HG03558 (cell line): ENCODE data around the gene RAI1.

Experiments used
- ATAC-seq: cut with Tn5 transposase; IDR thresholded peaks from one replicate; pipeline ENCODE4 v1.9.1; 2021; ENCODE audit warnings: moderate number of reproducible peaks; ENCODE audit not compliant: unreplicated experiment; ENCODE audit errors: extremely low read depth

RAI1 gene

DNA sequence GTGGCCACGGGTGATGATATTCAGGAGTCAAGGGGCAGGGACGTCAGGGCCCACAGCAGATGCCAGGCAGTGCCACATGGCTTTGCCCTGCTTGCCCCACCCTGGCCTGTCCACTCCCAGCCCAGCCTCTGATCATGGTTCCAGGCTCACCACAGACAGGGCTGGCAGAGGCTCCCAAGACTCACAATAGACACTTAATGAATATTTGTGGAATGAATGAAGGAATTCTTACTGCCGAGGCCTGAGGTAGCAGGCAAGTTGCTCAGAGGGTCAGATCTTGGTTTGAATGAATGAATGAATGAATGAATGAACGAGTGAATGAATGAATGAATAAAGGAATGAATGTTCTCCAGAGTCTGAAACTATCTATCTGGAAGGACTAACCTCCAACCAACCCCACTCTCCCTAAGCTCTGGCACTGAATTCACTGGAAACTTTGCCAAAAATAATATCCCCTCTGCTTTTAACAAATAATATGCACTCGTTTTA, 60.9 kb downstream of the RAI1 start:
- no peak for ATAC-seq

DNA sequence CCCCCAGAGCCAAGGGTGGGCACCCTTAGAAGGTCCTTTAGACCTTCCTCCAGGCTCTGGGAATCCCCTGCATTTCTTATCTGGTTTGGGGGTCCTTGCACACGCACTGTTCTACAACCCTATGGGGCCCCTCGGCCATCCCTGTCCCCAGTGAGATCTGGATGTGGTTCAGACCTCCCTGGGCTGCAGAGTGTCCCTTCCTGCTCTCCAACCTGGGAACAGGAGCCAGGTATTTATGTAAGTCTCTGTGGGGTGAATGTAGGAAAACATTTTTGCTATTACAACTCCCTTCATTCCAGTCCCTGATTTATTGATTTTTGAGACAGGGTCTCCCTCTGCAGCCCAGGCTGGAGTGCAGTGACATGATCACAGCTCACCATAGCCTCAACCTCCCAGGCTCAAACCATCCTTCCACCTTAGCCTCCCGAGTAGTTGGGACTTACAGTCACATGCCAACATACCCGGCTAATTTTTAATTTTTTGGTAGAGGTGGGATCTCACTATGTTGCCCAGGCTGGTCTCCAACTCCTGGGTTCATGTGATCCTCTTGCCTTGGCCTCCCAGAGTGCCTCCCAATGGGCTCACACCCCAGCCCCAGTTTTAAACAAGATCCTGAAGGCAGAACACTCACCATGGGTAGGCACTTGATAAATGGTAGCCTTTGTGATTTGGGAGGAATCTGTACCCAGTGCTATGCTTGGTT, 61.6 kb downstream of the RAI1 start:
- no peak for ATAC-seq

DNA sequence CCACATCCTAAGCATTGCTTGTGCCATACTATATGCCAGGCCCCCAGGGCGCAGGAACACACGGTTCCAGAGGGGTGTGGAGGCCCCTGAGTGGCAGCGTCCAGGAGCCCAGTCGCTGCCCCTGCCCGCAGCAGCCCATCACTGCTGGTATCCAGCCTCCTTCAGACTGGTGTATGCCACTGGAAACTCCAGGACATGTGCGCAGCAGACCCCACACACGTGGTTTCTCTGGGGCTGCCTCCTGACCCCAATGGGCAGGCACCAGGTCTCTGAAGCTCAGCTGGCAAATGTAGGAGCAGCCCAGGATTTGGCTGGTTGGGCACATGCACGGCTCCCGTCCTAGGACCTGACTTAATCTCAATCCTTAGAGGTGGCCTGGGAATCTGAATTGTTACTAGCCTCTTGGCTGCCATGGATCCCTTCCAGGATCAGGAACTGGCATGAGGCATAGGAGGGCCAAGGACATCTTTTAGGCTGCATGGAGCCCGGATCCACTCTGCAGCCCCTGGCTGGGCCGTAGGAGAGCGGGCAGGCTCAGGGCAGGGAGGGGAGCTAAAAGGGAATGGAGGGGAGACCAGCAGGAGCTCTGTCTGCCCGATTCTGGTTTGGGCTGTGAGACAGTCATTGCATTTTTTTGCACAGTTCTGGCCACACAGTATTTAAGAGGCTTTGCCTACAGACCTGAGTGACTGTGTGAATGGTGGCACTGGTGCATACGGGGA, 62.3 kb downstream of the RAI1 start:
- ATAC-seq, result no peak

DNA sequence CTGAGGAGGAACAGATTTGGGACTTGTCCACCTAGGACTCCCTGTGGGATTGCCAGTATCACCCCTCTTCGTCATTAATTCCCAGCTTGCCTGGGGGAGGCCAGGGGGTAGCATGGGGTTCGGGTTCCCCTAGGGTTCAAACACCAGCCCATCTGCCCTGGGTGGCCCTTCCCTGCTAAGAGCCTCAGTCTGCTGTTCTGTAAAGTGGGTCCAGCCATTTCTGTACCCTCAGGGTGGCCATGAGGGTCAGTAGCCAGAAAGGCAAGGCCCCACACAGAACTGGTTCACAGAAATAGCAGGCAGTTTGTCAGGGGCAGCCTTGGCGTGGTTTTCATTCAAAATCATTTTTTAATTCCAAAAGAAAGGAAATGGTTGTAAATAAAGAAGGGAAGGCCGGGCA, 62.9 kb downstream of the RAI1 start:
- ATAC-seq, result no peak

DNA sequence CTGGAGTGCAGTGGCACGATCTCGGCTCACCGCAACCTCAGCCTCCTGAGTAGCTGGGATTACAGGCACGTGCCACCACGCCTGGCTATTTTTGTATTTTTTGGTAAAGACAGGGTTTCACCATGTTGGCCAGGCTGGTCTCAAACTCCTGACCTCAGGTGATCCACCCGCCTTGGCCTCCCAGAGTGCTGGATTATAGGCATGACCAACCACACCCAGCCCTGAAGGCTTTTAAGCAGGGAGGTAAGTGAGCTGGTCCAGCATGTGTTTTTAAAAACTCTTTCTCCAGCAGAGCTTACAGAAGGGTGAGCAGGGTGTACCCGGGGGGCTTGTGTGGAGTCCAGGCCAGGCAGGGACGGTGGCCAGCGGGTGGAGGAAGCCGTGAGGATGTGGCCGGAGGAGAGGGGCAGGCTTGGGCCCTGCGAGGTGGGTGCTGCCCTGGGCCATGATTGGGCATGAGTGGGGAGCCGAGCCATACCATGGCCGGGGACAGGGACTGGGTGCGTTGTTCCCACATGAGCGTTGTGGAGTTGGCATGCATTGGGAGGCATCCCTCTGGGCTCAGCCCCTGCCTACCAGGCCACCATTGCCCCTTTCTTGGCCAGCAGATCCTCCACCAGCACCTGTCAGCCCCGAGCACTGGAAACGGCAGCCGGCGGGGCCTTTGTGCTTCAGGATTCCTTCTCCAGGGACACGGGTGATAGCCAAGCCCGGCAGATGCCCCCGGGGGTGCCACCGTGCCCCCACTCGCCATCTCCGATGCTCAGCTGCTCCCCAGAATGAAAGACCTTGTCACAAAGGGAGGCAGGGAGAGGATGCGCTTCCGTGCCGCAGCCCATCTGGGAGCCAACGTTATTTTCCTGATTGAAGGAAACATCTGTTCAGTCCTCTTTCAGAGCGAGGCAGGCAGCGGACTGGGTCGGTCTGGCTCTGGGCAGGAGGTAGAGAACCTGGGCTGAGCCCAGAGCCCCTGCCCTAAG, 64.5 kb downstream of the RAI1 start:
- ATAC-seq, result no peak

DNA sequence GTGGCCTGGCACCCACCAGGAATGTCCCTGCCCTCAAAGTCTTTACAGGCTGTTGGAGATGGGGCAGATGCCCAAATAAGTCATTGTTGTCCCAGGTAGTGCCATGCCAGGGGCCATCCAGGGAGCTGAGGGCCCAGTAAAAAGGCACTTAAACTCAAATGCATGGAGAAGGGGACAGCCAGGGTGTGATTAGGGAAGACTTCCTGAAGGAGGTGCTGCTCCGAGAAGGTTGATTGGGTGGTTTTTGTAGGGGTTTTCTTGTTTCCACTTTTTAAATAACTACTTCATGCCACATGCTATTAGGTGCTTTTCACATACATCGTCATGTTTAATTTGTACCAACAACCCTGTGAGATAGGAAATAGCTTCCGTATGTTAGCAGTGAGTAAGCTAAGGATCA, 66.9 kb downstream of the RAI1 start:
- ATAC-seq, result no peak

DNA sequence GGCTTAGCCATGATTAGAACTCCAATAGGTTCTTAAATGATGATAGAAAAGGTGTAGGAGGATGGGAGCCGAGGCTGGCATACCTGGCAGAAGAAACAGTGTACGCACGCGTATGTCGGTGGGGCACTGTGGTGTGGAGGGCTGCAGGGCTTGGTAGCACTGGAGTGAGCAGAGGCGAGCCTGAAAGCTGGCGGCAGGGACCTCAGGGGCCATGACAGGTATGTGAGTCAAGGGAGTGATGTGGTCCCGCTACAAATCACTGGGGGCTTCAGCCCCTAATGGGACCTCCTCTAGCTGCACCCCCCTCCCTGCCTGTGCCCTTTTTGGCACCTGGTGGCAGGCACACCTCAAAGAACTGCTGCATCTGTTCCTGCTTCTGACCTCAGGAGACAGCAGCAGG, 67.3 kb downstream of the RAI1 start:
- ATAC-seq, result no peak

DNA sequence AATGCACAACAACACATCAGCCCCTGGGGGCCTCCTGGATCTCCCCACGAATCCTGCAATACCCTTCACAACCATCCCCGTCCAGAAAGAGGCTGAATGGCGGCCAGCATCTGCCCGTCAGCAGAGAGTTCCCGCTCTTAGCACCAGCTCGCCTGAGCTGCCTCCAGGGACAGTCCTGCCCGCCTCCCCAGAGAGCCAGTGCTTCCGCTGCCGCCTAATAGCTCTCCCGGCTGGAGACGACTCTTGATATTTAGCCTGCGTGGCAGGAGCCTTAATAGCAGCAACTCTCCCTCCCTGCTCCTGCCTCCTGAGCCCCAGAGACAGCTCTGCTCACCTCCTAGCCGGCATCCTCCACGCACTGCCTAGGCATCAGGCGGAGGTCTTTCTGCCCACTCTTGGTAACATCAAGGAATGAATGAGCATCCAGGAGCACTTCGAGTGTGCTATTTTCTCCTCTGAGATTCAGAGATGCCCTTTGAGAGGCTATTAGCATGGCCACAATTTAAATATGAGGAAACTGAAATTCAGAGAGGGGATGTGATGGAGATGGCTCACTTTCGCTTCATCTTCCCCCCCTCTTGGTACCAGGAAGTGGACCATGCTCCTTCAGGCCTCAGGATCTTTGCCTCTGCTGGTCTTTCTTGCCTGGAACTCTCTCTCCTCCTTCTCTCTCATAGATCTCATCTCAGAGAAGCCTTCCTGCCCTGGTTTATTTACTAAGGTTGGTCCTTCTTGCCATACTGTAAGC, 67.9 kb downstream of the RAI1 start:
- ATAC-seq, result no peak

DNA sequence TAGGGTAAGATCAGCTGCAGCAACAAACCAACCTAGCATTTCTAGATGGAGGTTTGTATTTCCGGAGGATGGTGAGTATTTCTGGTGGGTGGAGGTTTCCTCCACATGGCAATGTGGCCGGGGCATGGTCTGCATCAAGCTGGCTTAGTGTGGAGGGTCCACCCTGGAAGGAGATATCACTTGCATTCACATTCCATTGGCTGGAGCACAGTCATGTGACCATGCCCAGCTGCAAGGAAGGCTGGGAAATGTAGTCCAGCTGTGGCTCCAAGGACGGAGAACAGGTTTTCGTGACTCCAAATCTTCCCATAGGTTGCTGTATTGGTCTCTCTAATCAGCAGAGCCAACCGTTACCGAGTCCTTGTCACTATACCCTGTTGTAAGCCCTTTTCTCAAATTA, 68.7 kb downstream of the RAI1 start:
- no peak for ATAC-seq

DNA sequence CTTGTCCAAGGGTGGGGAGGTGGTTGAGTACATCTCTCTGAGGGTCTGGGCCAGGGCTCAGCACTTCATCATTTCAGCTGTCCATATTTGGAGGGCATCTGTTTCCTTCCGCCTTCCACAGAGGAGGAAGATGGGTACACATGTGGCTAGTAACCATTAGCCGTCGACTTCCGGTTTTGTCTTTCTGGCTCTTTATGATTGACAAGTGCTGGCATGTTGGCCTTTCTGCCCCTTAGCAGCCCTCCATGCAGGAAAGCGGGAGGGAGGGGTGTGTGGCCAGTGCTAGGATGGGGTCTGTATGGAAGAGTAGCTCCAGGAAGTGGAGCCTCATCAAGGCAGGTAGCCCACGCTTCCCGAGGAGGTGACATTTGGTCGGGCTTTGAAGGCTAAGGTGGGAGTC, 69.6 kb downstream of the RAI1 start:
- ATAC-seq, result no peak

DNA sequence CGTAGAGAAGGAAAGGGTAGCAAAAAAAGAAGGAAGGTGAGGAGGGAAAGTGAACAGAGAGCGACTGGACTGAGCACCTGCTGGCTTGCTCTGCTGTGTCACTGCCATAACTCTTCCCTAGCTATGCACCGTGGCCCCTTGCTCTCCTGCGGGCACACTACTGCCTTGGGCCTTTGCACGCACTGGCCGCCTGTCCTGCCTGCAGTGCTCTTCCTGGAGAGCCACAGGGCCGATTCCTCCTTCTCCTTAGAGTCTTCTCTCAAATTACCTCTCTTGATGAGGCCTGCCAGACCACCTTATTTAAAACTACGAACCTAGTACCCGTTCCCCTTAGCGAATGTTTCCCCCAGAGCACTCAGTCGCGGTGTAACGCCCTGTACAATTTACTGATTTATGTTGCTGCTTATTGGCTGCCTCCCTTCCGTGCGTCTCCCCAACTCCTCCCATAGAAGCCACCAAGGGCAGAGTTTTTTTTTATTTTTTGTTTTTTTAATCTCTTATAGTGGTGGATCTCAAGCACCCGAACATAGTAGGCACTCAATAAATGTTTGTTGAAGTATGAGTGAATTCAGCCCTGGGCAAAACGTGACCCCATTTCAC, 70.3 kb downstream of the RAI1 start:
- ATAC-seq, result no peak

DNA sequence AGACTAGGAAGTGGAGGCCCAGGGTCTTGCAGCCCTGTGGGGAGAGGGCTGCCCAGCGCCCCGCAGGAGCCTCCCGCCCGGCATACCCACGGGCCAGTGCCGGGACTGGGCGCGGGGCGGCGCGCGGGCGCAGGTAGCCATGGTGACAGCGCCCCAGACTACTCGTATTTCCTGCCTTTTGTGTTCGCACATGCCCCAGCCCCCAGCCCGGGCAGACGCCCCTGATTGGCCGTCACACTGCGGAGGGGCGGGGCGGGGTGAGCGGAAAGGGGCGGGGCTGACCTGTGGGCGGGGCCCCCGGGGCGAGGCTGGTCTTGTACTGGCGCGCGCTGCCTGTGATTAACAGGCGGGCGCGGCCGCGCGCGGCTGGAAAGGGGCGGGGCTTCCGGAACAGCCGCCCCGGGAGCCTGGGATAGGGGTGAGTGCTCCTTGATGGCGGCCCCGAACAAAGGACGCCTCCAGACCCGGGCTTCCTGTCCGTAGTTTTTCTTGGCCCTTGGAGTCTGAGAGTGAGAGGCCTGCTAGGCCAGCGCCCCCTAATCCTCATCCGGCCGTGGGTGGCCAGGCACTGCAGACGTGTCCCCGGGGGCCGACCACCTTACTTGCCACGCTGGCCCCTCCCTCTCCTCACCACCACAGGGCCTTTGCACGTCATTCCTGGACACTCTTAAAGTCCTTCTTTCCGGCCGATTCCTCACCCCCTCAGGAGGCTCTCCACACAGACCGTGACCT, 71.0 kb downstream of the RAI1 start:
- peak; percentile 34 for ATAC-seq

DNA sequence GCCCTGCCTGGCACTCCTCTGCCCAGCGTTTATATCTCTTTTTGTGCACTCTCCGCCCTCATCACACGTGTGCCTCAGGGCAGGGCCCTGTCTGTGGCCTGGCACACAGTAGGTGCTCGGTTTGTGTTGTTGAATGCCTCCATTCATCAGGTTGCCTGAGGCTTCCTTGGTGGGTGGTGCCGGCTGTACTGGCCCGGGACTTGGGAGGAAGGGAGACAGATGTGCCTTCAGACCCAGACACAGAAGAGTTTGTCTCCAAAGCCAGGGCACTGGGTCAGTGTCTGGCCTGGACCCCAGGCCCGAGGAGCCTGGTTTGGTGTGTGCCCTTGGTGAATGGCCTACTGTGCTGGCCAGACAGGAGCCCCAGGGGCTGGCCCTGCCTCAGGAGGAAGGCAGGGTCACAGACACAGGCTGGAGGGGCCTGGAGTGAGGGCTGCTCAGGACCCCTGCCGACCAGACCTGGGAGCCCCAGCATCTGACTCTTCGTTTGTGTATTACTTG, 71.6 kb downstream of the RAI1 start:
- ATAC-seq, result no peak

DNA sequence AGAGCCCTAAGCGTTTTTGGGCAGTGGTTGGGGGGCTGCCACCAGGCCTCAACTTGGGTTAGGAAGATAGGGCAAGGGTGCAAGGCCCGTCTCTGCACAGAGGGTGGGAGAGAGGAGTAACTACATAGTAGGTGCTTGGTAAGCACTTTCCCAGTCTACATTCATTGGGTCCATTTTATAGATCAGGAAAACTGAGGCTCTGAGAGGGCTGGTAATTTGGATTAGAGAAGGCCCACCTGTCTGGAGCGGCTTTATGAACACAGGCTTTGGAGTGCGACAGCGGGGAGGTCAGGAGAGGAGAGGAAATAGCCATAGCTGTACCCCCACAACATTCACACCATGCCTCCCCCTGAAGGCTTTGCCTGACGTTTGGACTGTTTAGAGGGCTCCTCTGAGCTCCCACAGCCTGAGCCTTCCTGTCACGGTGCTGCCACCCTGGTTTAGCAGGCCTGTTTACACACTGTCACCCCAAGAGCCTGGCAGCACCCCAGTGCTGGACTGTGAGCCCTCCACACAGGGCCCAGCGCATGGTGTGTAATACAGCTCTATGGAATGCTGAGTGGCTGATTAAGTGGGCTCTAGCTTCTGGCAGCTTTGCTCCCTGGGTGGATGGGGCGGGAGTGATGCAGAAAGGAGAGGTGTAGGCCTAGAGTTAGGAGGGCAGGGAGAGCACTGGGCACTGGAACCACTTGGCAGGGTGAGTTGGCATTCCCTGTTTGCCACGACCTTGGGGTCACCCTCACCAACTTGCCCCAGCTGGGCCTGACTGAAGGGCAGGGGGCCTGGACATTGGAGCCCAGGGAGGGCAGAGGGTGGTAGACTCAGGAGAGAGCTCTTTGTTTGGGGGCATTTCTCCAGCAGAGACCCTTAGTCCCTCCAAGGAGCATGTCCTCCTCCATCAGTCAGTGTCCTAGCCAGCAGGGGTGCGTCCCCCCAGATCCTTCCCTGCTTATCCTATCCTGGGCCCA, 73.7 kb downstream of the RAI1 start:
- ATAC-seq, result no peak

DNA sequence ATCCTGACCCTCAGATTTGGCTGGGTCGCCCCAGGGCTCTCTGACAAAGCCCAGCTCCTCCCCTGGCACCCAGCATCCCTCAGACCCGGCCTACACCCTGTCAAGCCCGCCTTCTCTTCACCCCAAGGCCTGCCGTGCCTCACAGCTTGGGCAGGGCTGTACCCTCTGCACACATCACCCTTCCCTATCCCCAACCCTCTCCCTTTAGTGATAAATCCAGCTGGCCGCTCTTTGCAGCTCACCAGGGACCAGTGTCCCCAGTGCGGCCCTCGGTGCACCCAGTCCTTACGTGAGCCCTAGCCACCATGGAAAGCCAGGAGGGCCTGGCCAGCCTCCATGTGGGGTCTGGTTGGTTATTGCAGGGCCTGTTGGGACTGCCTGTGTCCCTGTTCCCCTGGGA, 74.5 kb downstream of the RAI1 start:
- no peak for ATAC-seq

DNA sequence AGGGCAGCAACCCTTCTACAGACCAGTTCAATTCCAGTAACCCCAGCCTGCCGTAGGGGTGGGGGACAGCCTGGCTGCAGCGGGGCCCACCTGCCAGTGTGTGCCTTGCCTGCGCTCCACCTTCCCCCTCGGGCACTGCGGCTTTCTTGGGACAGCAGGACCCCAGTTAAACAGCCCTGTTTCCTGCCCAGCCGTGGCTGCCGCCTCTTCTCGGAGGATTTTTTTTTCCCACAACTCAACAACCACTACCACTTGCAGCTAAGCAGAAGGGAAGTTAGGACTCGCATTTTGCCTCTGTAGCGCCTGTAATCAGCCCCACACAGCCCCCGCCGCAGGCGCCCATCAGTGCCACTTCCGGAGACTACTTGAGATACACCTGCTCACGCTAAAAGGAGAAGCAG, 76.1 kb downstream of the RAI1 start:
- ATAC-seq, result no peak

DNA sequence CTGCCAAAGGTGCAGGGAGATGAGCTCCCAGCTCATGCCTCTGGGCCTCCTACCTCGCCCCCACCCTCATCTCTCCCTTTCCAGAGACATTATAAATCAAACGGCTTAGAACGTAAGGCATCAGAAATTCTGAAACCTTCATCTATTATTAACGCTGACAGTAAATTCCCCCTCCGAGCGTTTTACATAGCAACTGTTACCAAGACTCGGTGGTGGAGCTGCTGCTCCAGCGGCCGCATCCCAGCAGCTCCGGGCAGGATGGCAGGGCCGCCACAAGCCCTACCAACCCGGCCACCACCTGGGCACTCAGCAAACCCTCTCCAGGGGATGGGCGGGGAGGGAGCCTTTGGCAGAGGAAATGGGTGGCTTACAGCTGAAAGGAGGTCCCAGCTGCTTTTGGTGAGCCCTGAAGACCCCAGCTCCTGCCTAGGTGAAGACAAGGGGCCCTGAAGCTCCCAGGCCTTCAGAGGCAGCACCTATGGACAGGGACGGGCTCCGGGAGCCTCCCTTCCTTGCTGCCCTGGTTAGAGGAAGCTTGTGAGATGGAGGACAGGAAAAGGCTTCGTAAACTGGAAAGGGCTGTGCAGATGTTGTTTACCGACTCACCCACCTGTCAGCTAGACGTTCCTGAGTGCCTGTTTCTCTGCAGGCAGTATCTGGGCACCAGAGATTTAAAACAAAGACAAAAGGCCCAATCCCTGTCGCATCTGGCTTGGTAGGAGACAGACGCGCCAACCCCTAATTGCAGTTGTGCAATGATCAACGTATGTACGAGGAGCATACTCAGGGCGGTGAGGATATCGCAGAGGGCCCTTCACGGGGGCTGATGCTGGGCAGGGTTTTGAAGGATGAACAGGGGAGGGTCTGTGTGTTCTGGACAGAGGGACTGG, 76.9 kb downstream of the RAI1 start:
- ATAC-seq, result no peak
